NCI-H748 (cell line): ENCODE data around the gene HNRNPA1.

Source experiments
- DNase-seq: peaks from one replicate; lab custom pipeline; 2025; ENCODE audit not compliant: unreplicated experiment; lab: John Stamatoyannopoulos, UW

HNRNPA1 gene

GRCh38 chr12:54333420-54334034 is 53.0 kb downstream of the HNRNPA1 start:
- no peak for DNase-seq
